Endothelial cell (in vitro differentiated cells): ENCODE data around the gene MFN2. TPM values are rescaled to one million over a fixed set of nuclear protein-coding genes. Genes with fewer than 3 reads are reported as not detected.

Source experiments
- DNase-seq: peaks from one replicate; pipeline ENCODE4 v3.0.0; 2021; ENCODE audit warnings: low spot score
- H3K27ac Mint-ChIP-seq: one replicate; pipeline ENCODE4 v1.8.0; 2021; ENCODE audit warnings: mixed read lengths, inconsistent platforms; ENCODE audit not compliant: unreplicated experiment
- H3K27me3 Mint-ChIP-seq: one replicate; pipeline ENCODE4 v1.8.0; 2021; ENCODE audit warnings: mild to moderate bottlenecking, moderate library complexity, mixed read lengths, inconsistent platforms; ENCODE audit not compliant: unreplicated experiment
- H3K36me3 Mint-ChIP-seq: one replicate; pipeline ENCODE4 v1.8.0; 2021; ENCODE audit warnings: mild to moderate bottlenecking, low read depth, mixed read lengths, inconsistent platforms; ENCODE audit not compliant: unreplicated experiment
- H3K4me1 Mint-ChIP-seq: one replicate; pipeline ENCODE4 v1.8.0; 2021; ENCODE audit warnings: mild to moderate bottlenecking, mixed read lengths, inconsistent platforms; ENCODE audit not compliant: unreplicated experiment
- H3K4me3 Mint-ChIP-seq: one replicate; pipeline ENCODE4 v1.8.0; 2021; ENCODE audit warnings: mild to moderate bottlenecking, mixed read lengths, inconsistent platforms; ENCODE audit not compliant: unreplicated experiment
- H3K9me3 Mint-ChIP-seq: one replicate; pipeline ENCODE4 v1.8.0; 2021; ENCODE audit warnings: mixed read lengths, inconsistent platforms; ENCODE audit not compliant: unreplicated experiment
- CTCF ChIP-seq: fragments of 200-600 bp; sonication (generic); IDR thresholded peaks from one replicate; pipeline ENCODE4 v1.5.0; 2021; ENCODE audit warnings: antibody characterized with exemption; ENCODE audit not compliant: unreplicated experiment
- total RNA-seq: library from RNA; stranded (reverse); fragmentation: NEBNext Ultra II Directional; extraction: Animal tissue kit (Norgen Biotek cat#: 25700); gene quantifications from one replicate; pipeline ENCODE4 v1.2.1, GENCODE V29; 2021; ENCODE audit not compliant: unreplicated experiment

The MFN2 gene
- total RNA-seq, 1 donor from 2014 or later = 59.4 TPM

- peaks cover 3% of the 10 kb centered on the region for H3K27me3 Mint-ChIP-seq
- no peak for DNase-seq
- no peaks in the 10 kb centered on the region for H3K9me3 Mint-ChIP-seq
- no peak overlapping the region for H3K27ac Mint-ChIP-seq
- peaks cover 4% of the 10 kb centered on the region for H3K4me1 Mint-ChIP-seq
- peaks cover 19% of the 10 kb centered on the region for H3K36me3 Mint-ChIP-seq
- H3K4me3 Mint-ChIP-seq = no peak overlapping the region
- no peak for TF ChIP-seq CTCF
Measured at GRCh38 chr1:12021616-12022015, 41.4 kb downstream of the MFN2 start.

- Mint-ChIP-seq H3K36me3 (peaks cover 23% of the 10 kb centered on the region), H3K27ac (no peak overlapping the region), H3K4me3 (no peak overlapping the region), H3K4me1 (peaks cover 8% of the 10 kb centered on the region), H3K27me3 (peaks cover 4% of the 10 kb centered on the region), H3K9me3 (no peaks in the 10 kb centered on the region)
- DNase-seq = no peak
- no peak for TF ChIP-seq CTCF
Measured at GRCh38 chr1:12022036-12022435, 41.8 kb downstream of the MFN2 start.

GRCh38 chr1:12026586-12026985 lies 46.3 kb downstream of the MFN2 start:
- DNase-seq = peak; percentile 18
- H3K9me3 Mint-ChIP-seq = no peaks in the 10 kb centered on the region
- H3K36me3 Mint-ChIP-seq = peaks cover 38% of the 10 kb centered on the region
- peaks cover 12% of the 10 kb centered on the region for H3K4me1 Mint-ChIP-seq
- no peak for TF ChIP-seq CTCF
- peaks cover 4% of the 10 kb centered on the region for H3K27me3 Mint-ChIP-seq
- peak overlapping the region; percentile 70 for H3K27ac Mint-ChIP-seq
- H3K4me3 Mint-ChIP-seq = peak overlapping the region; percentile 82

GRCh38 chr1:12028248-12028647 lies 48.0 kb downstream of the MFN2 start:
- no peak overlapping the region for H3K27ac Mint-ChIP-seq
- no peak for TF ChIP-seq CTCF
- H3K4me1 Mint-ChIP-seq = peaks cover 12% of the 10 kb centered on the region
- no peak for DNase-seq
- no peak overlapping the region for H3K4me3 Mint-ChIP-seq
- H3K36me3 Mint-ChIP-seq = peaks cover 38% of the 10 kb centered on the region
- peaks cover 4% of the 10 kb centered on the region for H3K27me3 Mint-ChIP-seq
- H3K9me3 Mint-ChIP-seq = no peaks in the 10 kb centered on the region

- Mint-ChIP-seq H3K4me3 (no peak overlapping the region), H3K9me3 (no peaks in the 10 kb centered on the region), H3K4me1 (peaks cover 12% of the 10 kb centered on the region), H3K27ac (no peak overlapping the region), H3K36me3 (peaks cover 36% of the 10 kb centered on the region), H3K27me3 (peaks cover 4% of the 10 kb centered on the region)
- TF ChIP-seq CTCF = no peak
- DNase-seq = no peak
Measured at GRCh38 chr1:12028957-12029511, 48.8 kb downstream of the MFN2 start.
